ENCODE measurements around the gene PTPRE.
A peak's percentile ranks its signal among the peaks of the same experiment; 100 is the strongest.

The PTPRE gene

GRCh38 chr10:127923646-127924045, 16.7 kb downstream of the PTPRE start:
- 92 to 94% methylated on average over 1 of the region's 1 CpG for WGBS, 2 experiments
- Histone ChIP-seq H3K4me1 (ENCODE audit: control insufficient read depth, insufficient read depth, low read length) (no peaks in the 10 kb centered on the region), H3K4me3 (ENCODE audit: insufficient read depth, low read depth, low read length) (no peak overlapping the region), H3K27ac (ENCODE audit: insufficient read depth, low read depth, low read length, poor library complexity, severe bottlenecking) (no peak overlapping the region), H3K9me3 (ENCODE audit: control insufficient read depth, low read length) (no peaks in the 10 kb centered on the region), H3K36me3 (ENCODE audit: control insufficient read depth, insufficient read depth, low read length) (no peaks in the 10 kb centered on the region), H3K27me3 (ENCODE audit: control insufficient read depth, insufficient read depth, low read length, poor library complexity, severe bottlenecking) (peaks cover 3% of the 10 kb centered on the region)

GRCh38 chr10:127925471-127926207, 18.7 kb downstream of the PTPRE start:
- Histone ChIP-seq H3K27me3 (ENCODE audit: control insufficient read depth, insufficient read depth, low read length, poor library complexity, severe bottlenecking) (peaks cover 4% of the 10 kb centered on the region), H3K9me3 (ENCODE audit: control insufficient read depth, low read length) (no peaks in the 10 kb centered on the region), H3K4me1 (ENCODE audit: control insufficient read depth, insufficient read depth, low read length) (no peaks in the 10 kb centered on the region), H3K36me3 (ENCODE audit: control insufficient read depth, insufficient read depth, low read length) (no peaks in the 10 kb centered on the region), H3K27ac (ENCODE audit: insufficient read depth, low read depth, low read length, poor library complexity, severe bottlenecking) (peak overlapping the region; percentile 27), H3K4me3 (ENCODE audit: insufficient read depth, low read depth, low read length) (no peak overlapping the region)
- 74 to 78% methylated on average over 6 of the region's 6 CpGs for WGBS, 2 experiments

GRCh38 chr10:127926455-127926854, 19.6 kb downstream of the PTPRE start:
- H3K4me1 ChIP-seq (ENCODE audit: control insufficient read depth, insufficient read depth, low read length) = no peaks in the 10 kb centered on the region
- no peaks in the 10 kb centered on the region for H3K9me3 ChIP-seq (ENCODE audit: control insufficient read depth, low read length)
- H3K27me3 ChIP-seq (ENCODE audit: control insufficient read depth, insufficient read depth, low read length, poor library complexity, severe bottlenecking) = peaks cover 4% of the 10 kb centered on the region
- no peaks in the 10 kb centered on the region for H3K36me3 ChIP-seq (ENCODE audit: control insufficient read depth, insufficient read depth, low read length)
- H3K27ac ChIP-seq (ENCODE audit: insufficient read depth, low read depth, low read length, poor library complexity, severe bottlenecking) = no peak overlapping the region
- no peak overlapping the region for H3K4me3 ChIP-seq (ENCODE audit: insufficient read depth, low read depth, low read length)
- 93 to 94% methylated on average over 8 of the region's 8 CpGs for WGBS, 2 experiments

GRCh38 chr10:127928021-127928806, 21.3 kb downstream of the PTPRE start:
- WGBS, 2 experiments = 90 to 93% methylated on average over 9 to 10 of the region's 10 CpGs
- Histone ChIP-seq H3K27me3 (ENCODE audit: control insufficient read depth, insufficient read depth, low read length, poor library complexity, severe bottlenecking) (peaks cover 4% of the 10 kb centered on the region), H3K36me3 (ENCODE audit: control insufficient read depth, insufficient read depth, low read length) (no peaks in the 10 kb centered on the region), H3K27ac (ENCODE audit: insufficient read depth, low read depth, low read length, poor library complexity, severe bottlenecking) (no peak overlapping the region), H3K9me3 (ENCODE audit: control insufficient read depth, low read length) (no peaks in the 10 kb centered on the region), H3K4me3 (ENCODE audit: insufficient read depth, low read depth, low read length) (no peak overlapping the region), H3K4me1 (ENCODE audit: control insufficient read depth, insufficient read depth, low read length) (no peaks in the 10 kb centered on the region)

- Histone ChIP-seq H3K9me3 (ENCODE audit: control insufficient read depth, low read length) (no peaks in the 10 kb centered on the region), H3K27ac (ENCODE audit: insufficient read depth, low read depth, low read length, poor library complexity, severe bottlenecking) (no peak overlapping the region), H3K27me3 (ENCODE audit: control insufficient read depth, insufficient read depth, low read length, poor library complexity, severe bottlenecking) (peaks cover 4% of the 10 kb centered on the region), H3K4me1 (ENCODE audit: control insufficient read depth, insufficient read depth, low read length) (no peaks in the 10 kb centered on the region), H3K36me3 (ENCODE audit: control insufficient read depth, insufficient read depth, low read length) (no peaks in the 10 kb centered on the region), H3K4me3 (ENCODE audit: insufficient read depth, low read depth, low read length) (no peak overlapping the region)
- 94 to 95% methylated on average over 15 of the region's 15 CpGs for WGBS, 2 experiments
These were observed 25.8 kb downstream of the PTPRE start for GRCh38 chr10:127932521-127933270.

- Histone ChIP-seq H3K4me1 (ENCODE audit: control insufficient read depth, insufficient read depth, low read length) (no peaks in the 10 kb centered on the region), H3K4me3 (ENCODE audit: insufficient read depth, low read depth, low read length) (no peak overlapping the region), H3K27ac (ENCODE audit: insufficient read depth, low read depth, low read length, poor library complexity, severe bottlenecking) (no peak overlapping the region), H3K36me3 (ENCODE audit: control insufficient read depth, insufficient read depth, low read length) (no peaks in the 10 kb centered on the region), H3K9me3 (ENCODE audit: control insufficient read depth, low read length) (no peaks in the 10 kb centered on the region), H3K27me3 (ENCODE audit: control insufficient read depth, insufficient read depth, low read length, poor library complexity, severe bottlenecking) (peaks cover 4% of the 10 kb centered on the region)
- 100% methylated on average over 4 of the region's 5 CpGs for WGBS, 2 experiments
These were observed 26.4 kb downstream of the PTPRE start for GRCh38 chr10:127933271-127933670.

- Histone ChIP-seq H3K36me3 (ENCODE audit: control insufficient read depth, insufficient read depth, low read length) (no peaks in the 10 kb centered on the region), H3K4me3 (ENCODE audit: insufficient read depth, low read depth, low read length) (no peak overlapping the region), H3K9me3 (ENCODE audit: control insufficient read depth, low read length) (no peaks in the 10 kb centered on the region), H3K27ac (ENCODE audit: insufficient read depth, low read depth, low read length, poor library complexity, severe bottlenecking) (no peak overlapping the region), H3K27me3 (ENCODE audit: control insufficient read depth, insufficient read depth, low read length, poor library complexity, severe bottlenecking) (no peaks in the 10 kb centered on the region), H3K4me1 (ENCODE audit: control insufficient read depth, insufficient read depth, low read length) (no peaks in the 10 kb centered on the region)
- 94 to 96% methylated on average over 14 of the region's 14 CpGs for whole genome bisulfite sequencing, 2 experiments
These were observed 27.5 kb downstream of the PTPRE start for GRCh38 chr10:127934383-127934782.

- no peaks in the 10 kb centered on the region for H3K27me3 ChIP-seq (ENCODE audit: control insufficient read depth, insufficient read depth, low read length, poor library complexity, severe bottlenecking)
- no peak overlapping the region for H3K27ac ChIP-seq (ENCODE audit: insufficient read depth, low read depth, low read length, poor library complexity, severe bottlenecking)
- 87 to 89% methylated on average over 16 of the region's 16 CpGs for WGBS, 2 experiments
- H3K4me1 ChIP-seq (ENCODE audit: control insufficient read depth, insufficient read depth, low read length) = no peaks in the 10 kb centered on the region
- H3K9me3 ChIP-seq (ENCODE audit: control insufficient read depth, low read length) = no peaks in the 10 kb centered on the region
- no peaks in the 10 kb centered on the region for H3K36me3 ChIP-seq (ENCODE audit: control insufficient read depth, insufficient read depth, low read length)
- no peak overlapping the region for H3K4me3 ChIP-seq (ENCODE audit: insufficient read depth, low read depth, low read length)
These were observed 28.2 kb downstream of the PTPRE start for GRCh38 chr10:127935071-127935561.

GRCh38 chr10:127937069-127937468, 30.2 kb downstream of the PTPRE start:
- Histone ChIP-seq H3K27me3 (ENCODE audit: control insufficient read depth, insufficient read depth, low read length, poor library complexity, severe bottlenecking) (no peaks in the 10 kb centered on the region), H3K9me3 (ENCODE audit: control insufficient read depth, low read length) (no peaks in the 10 kb centered on the region), H3K4me1 (ENCODE audit: control insufficient read depth, insufficient read depth, low read length) (no peaks in the 10 kb centered on the region), H3K36me3 (ENCODE audit: control insufficient read depth, insufficient read depth, low read length) (no peaks in the 10 kb centered on the region), H3K27ac (ENCODE audit: insufficient read depth, low read depth, low read length, poor library complexity, severe bottlenecking) (no peak overlapping the region), H3K4me3 (ENCODE audit: insufficient read depth, low read depth, low read length) (no peak overlapping the region)

- H3K27ac ChIP-seq (ENCODE audit: insufficient read depth, low read depth, low read length, poor library complexity, severe bottlenecking) = no peak overlapping the region
- no peaks in the 10 kb centered on the region for H3K36me3 ChIP-seq (ENCODE audit: control insufficient read depth, insufficient read depth, low read length)
- 89% methylated on average over 4 to 5 of the region's 5 CpGs for WGBS, 2 experiments
- H3K27me3 ChIP-seq (ENCODE audit: control insufficient read depth, insufficient read depth, low read length, poor library complexity, severe bottlenecking) = no peaks in the 10 kb centered on the region
- H3K4me1 ChIP-seq (ENCODE audit: control insufficient read depth, insufficient read depth, low read length) = no peaks in the 10 kb centered on the region
- H3K4me3 ChIP-seq (ENCODE audit: insufficient read depth, low read depth, low read length) = no peak overlapping the region
- no peaks in the 10 kb centered on the region for H3K9me3 ChIP-seq (ENCODE audit: control insufficient read depth, low read length)
These were observed 31.1 kb downstream of the PTPRE start for GRCh38 chr10:127937915-127938463.

All from ectodermal cell (in vitro differentiated cells).